HG03558 (cell line): Measurements from ENCODE around the gene SLC30A2.

ENCODE experiments used
- ATAC-seq: cut with Tn5 transposase; IDR thresholded peaks from one replicate; pipeline ENCODE4 v1.9.1; 2021; ENCODE audit warnings: moderate number of reproducible peaks; ENCODE audit not compliant: unreplicated experiment; ENCODE audit errors: extremely low read depth

Gene SLC30A2

DNA sequence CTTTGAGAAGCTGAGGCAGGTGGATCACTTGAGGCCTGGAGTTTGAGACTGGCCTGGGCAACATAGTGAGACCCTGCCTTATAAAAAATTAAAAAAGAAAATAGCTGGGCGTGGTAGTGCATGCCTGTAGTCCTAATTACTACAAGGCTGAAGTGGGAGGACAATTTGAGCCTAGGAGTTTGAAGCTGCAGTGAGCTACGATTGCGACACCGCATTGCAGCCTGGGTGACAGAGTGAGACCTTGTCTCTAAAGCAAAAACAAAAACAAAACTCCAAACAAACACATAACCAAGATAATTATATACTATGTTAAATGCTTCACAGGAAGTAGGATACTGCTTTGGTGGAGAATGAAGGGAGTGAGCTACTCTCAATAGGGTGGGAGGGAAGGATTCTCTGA, 42.7 kb downstream of the SLC30A2 start:
- no peak for ATAC-seq

DNA sequence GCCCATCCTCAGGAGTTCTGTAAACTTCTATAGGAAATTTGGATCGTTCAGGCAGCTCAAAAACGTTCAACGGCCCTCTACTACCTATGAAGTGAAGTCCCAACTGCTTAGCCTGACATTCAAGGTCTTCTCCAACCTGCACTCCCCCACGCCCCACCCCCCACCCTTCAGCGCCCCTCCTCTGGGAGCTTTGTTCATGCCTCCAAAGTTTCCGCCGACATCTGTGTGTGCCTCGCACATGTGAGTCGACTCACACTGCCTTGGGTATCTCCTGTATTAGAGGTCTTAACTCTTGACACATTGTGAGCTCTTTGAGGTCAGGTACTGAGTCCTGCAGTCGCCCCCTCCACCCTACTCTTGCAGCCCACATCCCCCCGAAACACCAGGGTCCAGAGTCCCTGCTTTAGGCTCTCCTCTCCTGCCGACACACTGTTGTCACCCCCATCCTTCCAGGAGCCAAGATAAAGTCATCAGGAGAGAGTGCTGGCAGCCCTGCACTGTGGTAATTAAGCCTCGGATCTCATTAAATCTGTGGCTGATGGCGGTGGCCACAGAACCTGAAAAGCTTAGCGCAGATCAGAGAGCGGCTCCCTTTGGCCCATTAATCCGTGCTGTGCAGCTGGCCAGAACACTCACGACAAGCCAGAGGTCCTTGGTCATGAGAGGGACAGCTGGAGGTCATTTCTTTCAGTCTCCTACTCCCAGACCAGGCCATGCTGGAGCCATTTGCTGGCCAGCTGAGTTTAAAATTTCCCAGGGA, 46.7 kb downstream of the SLC30A2 start:
- no peak for ATAC-seq

DNA sequence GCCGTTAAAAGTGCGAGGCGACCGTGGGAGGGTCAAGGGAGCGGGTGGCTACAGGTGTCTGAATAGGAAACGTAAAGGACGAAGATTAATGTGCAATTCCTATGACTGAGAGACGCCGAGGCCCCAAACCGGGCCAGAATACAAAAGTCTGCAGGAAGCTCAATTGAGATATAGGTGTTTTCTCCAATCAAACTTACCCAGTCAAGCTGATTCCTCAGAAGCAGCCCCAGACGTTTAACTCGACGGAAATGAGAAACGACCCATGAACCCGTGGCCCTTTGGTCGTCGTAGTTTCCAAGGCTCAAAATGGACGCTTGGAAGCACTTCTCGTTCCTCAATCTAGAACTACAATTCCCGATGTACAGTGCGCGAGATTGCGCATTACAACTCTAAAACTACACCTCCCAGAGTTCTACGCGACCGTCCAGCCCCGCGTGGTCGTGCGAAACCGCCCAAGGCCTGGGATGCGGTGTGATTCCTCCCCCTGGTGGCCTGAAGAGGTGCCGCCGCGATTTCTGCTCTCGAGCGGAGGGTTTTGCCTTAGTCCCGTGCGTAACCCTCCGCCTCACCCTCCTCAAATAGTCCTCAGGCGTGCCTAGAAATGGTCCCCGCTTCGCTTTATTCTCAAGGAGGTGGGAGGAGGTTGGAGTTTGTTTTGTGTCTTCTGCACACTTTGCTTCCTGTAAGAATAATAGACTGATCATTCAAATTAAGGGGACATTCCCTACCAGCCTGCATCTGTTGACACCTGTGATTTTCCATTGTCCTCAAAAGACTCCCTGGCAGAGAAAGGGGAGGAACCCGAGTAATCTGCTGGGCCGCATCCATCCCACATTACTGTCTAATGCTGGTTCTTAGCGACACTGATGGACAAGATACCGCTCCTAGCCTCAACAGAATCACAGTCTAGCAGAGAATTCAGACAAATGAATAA, 47.8 kb downstream of the SLC30A2 start, which contains the start of gene PAFAH2:
TSS of gene PAFAH2 (minus strand) at position 236 of the 934 bp plus-strand sequence. CDS start 7,247 bp downstream, outside the sequence.
- peak; percentile 89 for ATAC-seq

DNA sequence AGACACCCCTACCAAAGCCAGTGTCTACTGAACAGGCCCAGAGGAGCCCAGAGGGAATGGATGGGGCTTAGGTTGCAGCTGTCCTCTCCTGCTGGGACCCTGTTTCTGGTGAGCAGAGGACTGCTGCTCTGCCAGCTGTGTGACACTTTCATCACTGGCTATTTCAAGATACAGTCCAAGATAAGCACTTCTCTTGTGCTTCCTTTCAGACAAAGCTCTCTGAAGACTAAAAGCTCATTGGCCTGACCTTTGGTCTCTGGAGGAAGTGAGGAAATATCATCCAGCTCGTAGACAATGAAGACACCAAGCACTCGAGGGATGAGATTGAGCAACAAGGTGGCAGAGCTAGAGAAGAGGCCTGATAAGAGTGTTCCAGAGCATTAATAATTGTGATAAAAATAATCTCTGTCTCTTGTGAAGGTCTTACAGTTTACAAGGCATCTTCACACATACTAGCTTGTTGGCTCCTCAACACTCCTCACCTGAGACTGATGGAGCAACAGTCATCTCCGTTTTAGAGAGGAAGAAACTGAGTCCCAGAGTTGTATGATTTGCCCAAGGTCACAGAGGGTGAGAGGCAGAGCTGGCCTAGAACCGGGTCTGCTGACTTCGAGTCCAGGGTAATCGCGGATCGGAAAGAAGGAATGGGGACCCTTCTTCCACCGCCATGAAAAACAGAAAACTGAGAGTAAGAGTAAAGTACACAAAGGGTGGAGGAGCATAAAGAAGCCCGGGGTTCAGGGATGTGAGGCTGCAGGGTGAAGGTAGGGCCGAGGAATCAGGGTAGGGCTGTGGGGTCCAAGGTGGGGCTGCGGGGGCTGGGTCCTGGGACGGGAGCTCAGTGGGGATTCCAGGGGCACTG, 48.7 kb downstream of the SLC30A2 start:
- no peak for ATAC-seq

DNA sequence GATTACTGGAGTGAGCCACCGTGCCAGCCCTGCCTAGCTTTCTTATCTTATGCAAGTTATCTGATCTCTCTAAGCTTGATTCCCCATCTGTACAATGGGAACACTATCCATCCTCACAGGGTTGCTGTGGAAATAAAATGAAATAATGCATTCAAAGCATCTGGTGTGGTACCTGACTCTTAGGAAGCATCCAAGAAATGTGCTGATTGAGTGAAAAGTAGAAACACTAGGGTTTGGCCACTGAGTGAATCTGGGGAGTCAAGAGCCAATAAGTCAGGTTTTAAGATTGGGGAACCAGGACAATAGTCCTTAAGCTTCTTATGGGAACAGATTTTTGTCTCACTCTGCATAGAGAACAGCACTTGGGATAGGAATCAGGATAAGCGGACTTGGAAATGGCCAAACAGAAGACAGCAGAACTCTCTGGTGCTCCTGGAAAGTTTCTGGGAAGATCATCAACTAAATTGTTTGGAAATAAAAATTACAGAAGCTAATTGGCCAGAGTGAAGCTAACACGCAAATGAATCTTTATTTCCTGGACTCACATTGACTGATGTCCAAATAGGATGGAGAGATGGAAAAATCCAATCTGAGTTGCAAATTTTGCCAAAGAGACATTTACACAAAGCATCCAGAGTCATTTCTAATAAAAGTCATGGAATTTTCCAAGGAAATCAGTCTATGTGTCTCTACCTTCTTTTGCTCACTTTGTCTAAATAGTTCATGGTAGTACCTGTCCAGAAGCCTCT, 51.3 kb downstream of the SLC30A2 start:
- no peak for ATAC-seq

DNA sequence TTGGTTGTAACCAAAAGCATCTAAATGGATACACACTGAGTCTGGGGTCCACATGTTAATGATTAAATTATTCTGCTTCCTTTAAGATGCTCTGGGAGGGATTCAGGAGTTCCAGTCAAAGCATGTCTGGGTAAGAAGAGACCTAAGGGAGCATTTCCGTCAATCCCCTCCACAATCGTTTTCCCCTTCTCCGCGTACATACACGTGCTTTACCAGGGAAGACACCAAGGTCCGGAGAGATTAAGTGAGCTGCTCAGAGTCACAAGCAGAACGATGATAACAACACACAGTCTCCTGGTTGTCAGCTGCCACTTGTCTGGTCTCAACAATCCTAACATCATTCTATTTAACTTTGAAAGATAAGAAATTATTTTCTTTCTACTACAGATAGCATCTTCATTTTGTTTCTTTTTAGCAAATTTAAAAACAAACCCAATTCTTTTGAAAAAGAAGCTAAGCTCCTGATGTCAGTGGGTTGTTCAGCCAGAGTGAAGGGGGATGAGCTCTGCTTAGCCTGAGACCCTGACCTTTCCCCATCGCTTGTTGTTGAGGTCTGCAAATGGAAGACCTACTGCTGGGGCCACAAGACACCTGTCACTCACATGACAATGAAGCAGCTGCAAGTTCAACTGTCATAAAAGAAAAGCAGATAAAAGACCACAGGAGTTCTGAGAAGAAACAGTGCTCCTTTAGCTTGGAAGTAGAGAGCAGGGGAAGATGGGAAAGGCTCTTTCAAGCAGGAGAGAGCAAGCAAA, 52.5 kb downstream of the SLC30A2 start:
- no peak for ATAC-seq

DNA sequence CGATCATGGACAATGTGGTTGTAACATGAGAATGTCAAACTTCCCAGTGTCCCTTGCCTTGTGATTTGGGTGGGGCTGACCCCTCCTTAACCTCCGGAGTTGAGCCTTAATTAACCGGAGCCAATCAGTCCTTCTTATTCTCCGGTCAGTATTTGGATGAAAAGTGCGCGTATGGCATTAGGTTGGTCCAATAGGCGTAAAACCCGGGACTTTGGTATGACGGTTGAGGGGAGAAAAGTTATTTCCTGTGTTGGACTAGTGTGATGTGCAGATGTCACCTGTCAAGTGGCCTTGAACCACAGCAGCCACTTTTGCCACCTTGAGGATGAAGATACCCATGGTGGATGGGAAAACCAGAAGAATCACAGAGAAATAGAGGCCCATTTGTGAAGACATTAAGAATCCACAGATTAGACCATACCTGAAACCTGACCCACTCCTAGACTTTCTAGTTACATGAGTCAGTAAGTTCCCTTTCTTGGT, 53.2 kb downstream of the SLC30A2 start:
- no peak for ATAC-seq

DNA sequence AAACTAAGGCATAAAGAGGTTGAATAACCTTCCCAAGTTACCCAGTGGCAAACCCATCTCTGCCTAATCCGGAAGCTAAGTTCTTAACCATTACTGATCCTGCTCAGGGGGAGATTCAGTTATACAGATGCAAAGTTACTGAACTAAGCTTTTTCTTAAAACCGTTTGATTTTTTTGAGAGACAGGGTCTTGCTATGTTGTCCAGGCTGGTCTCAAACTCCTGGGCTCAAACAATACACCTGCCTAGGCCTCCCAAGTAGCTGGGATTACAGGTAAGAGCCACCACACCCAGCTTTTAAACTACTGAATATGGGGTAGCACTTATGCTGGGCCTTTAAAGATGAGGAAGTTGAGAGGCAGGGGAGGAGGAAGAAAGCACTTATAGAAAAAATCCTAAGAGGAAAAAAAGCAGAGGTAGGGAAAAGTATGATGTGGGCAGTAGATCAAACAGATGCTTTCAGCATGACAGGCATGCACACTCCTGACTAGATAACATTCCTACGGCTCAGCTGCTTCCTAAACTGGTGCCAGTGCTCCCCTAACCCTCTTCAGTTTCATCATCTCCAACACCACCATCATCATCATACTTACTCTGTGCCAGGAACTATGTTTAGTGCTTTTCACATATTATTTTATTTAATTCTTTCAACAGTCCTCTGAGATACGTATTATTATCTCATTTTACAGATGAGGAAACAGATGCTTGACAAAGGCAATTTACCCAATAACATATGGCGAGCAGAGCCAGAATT, 53.8 kb downstream of the SLC30A2 start:
- no peak for ATAC-seq

DNA sequence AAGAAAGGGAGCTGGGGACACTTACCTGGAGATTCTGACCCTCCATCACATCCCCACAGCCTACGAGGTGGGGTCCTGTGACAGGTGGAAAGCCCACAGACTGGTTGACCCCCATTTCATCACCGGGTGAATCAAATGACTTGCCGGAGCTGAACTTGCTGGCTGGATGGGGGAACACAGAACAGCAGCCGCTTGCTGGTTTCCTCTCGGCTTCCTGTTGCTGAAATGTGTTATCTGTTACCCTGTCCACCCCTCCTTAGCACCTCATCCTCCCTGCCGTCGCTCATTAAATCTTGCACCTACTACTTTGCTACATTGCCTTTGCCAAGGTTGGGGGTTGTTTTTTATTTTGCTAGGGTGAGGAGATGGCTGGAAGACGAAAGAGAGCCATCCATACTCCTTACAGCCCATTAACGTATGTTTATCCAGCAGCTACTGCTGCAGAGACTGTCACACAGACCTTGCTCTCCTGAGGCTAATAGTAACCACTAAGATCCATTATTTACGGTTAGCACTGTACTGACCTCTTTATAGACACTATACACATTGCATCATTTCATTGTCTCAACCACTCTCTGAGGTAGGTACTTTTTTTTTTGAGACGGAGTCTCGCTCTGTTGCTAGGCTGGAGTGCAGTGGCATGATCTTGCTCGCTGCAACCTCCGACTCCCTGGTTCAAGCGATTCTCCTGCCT, 55.1 kb downstream of the SLC30A2 start:
- ATAC-seq: no peak

DNA sequence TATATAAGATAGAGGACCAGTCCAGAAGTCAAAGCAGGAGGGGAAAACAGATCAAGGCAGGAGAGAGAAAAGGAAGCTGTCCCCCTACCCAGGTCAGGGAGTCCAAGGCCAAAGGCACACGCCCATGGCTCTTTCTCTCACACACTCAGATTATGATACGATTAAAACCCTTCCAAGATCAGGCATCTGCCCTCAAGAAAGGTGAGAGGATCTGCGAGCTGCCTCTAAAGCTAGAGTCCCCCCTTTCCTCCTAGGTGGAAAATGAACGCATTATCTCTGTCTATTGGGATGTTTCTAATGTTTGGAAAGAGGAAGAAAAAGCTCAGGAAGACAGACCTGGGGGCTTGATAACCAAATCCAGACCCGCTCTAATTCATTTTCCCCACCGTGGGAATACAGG, 55.7 kb downstream of the SLC30A2 start:
- no peak for ATAC-seq

DNA sequence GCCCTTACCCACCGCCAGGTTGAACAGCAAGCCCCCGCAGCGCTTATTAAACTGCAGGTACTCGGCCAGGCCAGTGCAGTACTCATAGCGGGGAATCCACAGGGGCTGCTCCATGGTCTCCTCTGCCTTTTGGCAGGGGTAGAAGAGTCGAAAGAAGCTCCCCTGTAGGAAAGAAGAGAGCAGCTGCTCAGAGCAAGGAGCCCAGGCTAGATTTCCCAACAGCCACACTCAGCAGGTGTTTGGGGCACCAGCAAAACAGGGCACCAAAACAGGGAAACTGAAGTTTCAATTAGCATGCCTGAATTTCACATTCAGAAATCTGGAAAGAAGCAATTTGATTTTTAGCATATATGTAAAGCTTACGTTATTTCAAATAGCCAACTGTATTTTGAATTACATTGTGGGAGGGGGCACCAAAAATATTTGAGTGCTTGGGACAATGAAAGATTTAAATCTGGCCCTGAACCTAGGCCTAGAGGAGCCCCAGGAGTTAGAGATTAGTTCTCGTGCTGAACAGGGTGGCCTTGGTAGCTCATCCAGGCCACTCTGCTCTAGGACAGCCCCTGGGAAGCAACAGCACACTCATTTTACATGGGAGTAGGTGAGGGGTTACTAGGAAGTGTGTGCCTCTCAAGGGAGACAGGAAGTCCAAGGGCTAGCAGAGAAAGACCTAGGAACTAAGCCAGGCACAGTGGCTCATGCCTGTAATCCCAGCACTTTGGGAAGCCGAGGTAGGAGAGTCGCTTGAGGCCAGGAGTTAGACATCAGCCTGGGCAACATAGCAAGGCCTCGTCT, 56.3 kb downstream of the SLC30A2 start:
- no peak for ATAC-seq

DNA sequence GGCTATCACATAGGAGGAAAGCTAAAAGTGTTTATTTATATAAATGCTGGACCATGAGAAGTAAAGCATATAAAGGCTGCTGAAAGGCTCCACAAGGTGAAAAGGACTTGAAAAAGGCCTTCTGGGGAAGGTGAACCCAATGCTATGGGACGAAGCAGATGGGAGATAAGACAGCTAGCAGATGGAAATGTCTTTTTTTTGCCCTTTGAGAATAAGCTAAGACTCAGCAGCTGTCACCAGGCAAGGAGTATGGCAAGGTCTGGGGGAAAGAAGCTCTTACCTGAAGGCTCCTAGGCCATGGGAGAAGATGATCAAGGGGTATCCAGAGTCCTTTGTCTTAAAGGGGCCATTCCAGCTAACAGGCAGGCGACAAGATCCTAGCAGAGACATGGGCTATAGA, 58.0 kb downstream of the SLC30A2 start:
- ATAC-seq: no peak
